Measurements from ENCODE around the gene TRIM26.

TRIM26 gene

GRCh38 chr6:30155520-30156261 lies 57.5 kb downstream of the TRIM26 start:
- no peak overlapping the region for H4K8ac ChIP-seq (ENCODE audit: low read depth, low read length)
- no peaks in the 10 kb centered on the region for H3K79me2 ChIP-seq (ENCODE audit: control insufficient read depth, insufficient read depth, low read length, poor library complexity)
- no peak overlapping the region for H3K9ac ChIP-seq (ENCODE audit: low read length)
- H2BK120ac ChIP-seq (ENCODE audit: insufficient read depth, low read length, poor library complexity): no peak overlapping the region
- no peak overlapping the region for H3K14ac ChIP-seq (ENCODE audit: low read length)
- H3K9me3 ChIP-seq (ENCODE audit: insufficient read depth, low read depth, low read length): peaks cover 1% of the 10 kb centered on the region
- no peaks in the 10 kb centered on the region for H3K27me3 ChIP-seq (ENCODE audit: insufficient read depth, low read length)
- H2AFZ ChIP-seq (ENCODE audit: insufficient read depth, low read length, poor library complexity): no peak overlapping the region
- H3K4me3 ChIP-seq (ENCODE audit: low read depth, low read length): no peak overlapping the region
- H4K12ac ChIP-seq (ENCODE audit: low read depth, low read length): no peak overlapping the region
- H3K36me3 ChIP-seq (ENCODE audit: control insufficient read depth in 1 of 2, insufficient read depth in 2 of 2, low read length in 2 of 2): no peaks in the 10 kb centered on the region
- H3K4me2 ChIP-seq (ENCODE audit: low read length): no peak overlapping the region
- no CpG with 5 or more reads among the region's 2 CpGs for WGBS (ENCODE audit: extremely low coverage, insufficient coverage, insufficient read length)
- no peak overlapping the region for H2AK5ac ChIP-seq (ENCODE audit: low read length)
- H4K91ac ChIP-seq (ENCODE audit: low read depth, low read length): no peak overlapping the region
- H3K4ac ChIP-seq (ENCODE audit: low read depth, low read length): no peak overlapping the region
- no peaks in the 10 kb centered on the region for H3K79me1 ChIP-seq (ENCODE audit: low read length)
- no peak overlapping the region for H2BK12ac ChIP-seq (ENCODE audit: low read length)
- H3K4me1 ChIP-seq (ENCODE audit: control insufficient read depth in 1 of 2, insufficient read depth in 2 of 2, low read length in 2 of 2): no peaks in the 10 kb centered on the region
- no peak overlapping the region for H3K23ac ChIP-seq (ENCODE audit: low read length)
- H3K18ac ChIP-seq (ENCODE audit: low read length): no peak overlapping the region
- no peak for DNase-seq
- no peak overlapping the region for H2BK5ac ChIP-seq (ENCODE audit: low read depth, low read length, poor library complexity)
- no peak overlapping the region for H3K27ac ChIP-seq (ENCODE audit: low read depth, low read length)

GRCh38 chr6:30154709-30155519 lies 58.3 kb downstream of the TRIM26 start:
- WGBS (ENCODE audit: extremely low coverage, insufficient coverage, insufficient read length): no CpG with 5 or more reads among the region's 12 CpGs
- Histone ChIP-seq H2BK120ac (ENCODE audit: insufficient read depth, low read length, poor library complexity) (no peak overlapping the region), H3K14ac (ENCODE audit: low read length) (no peak overlapping the region), H3K27ac (ENCODE audit: low read depth, low read length) (no peak overlapping the region), H2AK5ac (ENCODE audit: low read length) (no peak overlapping the region), H2BK12ac (ENCODE audit: low read length) (no peak overlapping the region), H2AFZ (ENCODE audit: insufficient read depth, low read length, poor library complexity) (no peak overlapping the region), H3K4me3 (ENCODE audit: low read depth, low read length) (no peak overlapping the region), H3K4me2 (ENCODE audit: low read length) (no peak overlapping the region), H3K9me3 (ENCODE audit: insufficient read depth, low read depth, low read length) (no peaks in the 10 kb centered on the region), H3K4me1 (ENCODE audit: control insufficient read depth in 1 of 2, insufficient read depth in 2 of 2, low read length in 2 of 2) (no peaks in the 10 kb centered on the region), H3K27me3 (ENCODE audit: insufficient read depth, low read length) (no peaks in the 10 kb centered on the region), H3K79me2 (ENCODE audit: control insufficient read depth, insufficient read depth, low read length, poor library complexity) (no peaks in the 10 kb centered on the region), H2BK5ac (ENCODE audit: low read depth, low read length, poor library complexity) (no peak overlapping the region), H3K79me1 (ENCODE audit: low read length) (no peaks in the 10 kb centered on the region), H3K18ac (ENCODE audit: low read length) (no peak overlapping the region), H4K12ac (ENCODE audit: low read depth, low read length) (no peak overlapping the region), H4K91ac (ENCODE audit: low read depth, low read length) (no peak overlapping the region), H3K4ac (ENCODE audit: low read depth, low read length) (no peak overlapping the region), H4K8ac (ENCODE audit: low read depth, low read length) (no peak overlapping the region), H3K36me3 (ENCODE audit: control insufficient read depth in 1 of 2, insufficient read depth in 2 of 2, low read length in 2 of 2) (no peaks in the 10 kb centered on the region), H3K23ac (ENCODE audit: low read length) (no peak overlapping the region), H3K9ac (ENCODE audit: low read length) (no peak overlapping the region)
- no peak for DNase-seq

GRCh38 chr6:30154061-30154460 lies 59.1 kb downstream of the TRIM26 start:
- H4K8ac ChIP-seq (ENCODE audit: low read depth, low read length): no peak overlapping the region
- H3K4ac ChIP-seq (ENCODE audit: low read depth, low read length): no peak overlapping the region
- H2AFZ ChIP-seq (ENCODE audit: insufficient read depth, low read length, poor library complexity): no peak overlapping the region
- no peaks in the 10 kb centered on the region for H3K36me3 ChIP-seq (ENCODE audit: control insufficient read depth in 1 of 2, insufficient read depth in 2 of 2, low read length in 2 of 2)
- no peak for DNase-seq
- no peaks in the 10 kb centered on the region for H3K79me1 ChIP-seq (ENCODE audit: low read length)
- no peak overlapping the region for H3K9ac ChIP-seq (ENCODE audit: low read length)
- no peak overlapping the region for H2AK5ac ChIP-seq (ENCODE audit: low read length)
- H3K4me2 ChIP-seq (ENCODE audit: low read length): no peak overlapping the region
- H4K12ac ChIP-seq (ENCODE audit: low read depth, low read length): no peak overlapping the region
- H2BK120ac ChIP-seq (ENCODE audit: insufficient read depth, low read length, poor library complexity): no peak overlapping the region
- no peaks in the 10 kb centered on the region for H3K27me3 ChIP-seq (ENCODE audit: insufficient read depth, low read length)
- H3K4me3 ChIP-seq (ENCODE audit: low read depth, low read length): no peak overlapping the region
- H3K14ac ChIP-seq (ENCODE audit: low read length): no peak overlapping the region
- H3K27ac ChIP-seq (ENCODE audit: low read depth, low read length): no peak overlapping the region
- H3K4me1 ChIP-seq (ENCODE audit: control insufficient read depth in 1 of 2, insufficient read depth in 2 of 2, low read length in 2 of 2): no peaks in the 10 kb centered on the region
- no peaks in the 10 kb centered on the region for H3K9me3 ChIP-seq (ENCODE audit: insufficient read depth, low read depth, low read length)
- H3K79me2 ChIP-seq (ENCODE audit: control insufficient read depth, insufficient read depth, low read length, poor library complexity): no peaks in the 10 kb centered on the region
- no peak overlapping the region for H3K18ac ChIP-seq (ENCODE audit: low read length)
- no peak overlapping the region for H3K23ac ChIP-seq (ENCODE audit: low read length)
- WGBS (ENCODE audit: extremely low coverage, insufficient coverage, insufficient read length): no CpG with 5 or more reads among the region's 17 CpGs
- no peak overlapping the region for H2BK12ac ChIP-seq (ENCODE audit: low read length)
- no peak overlapping the region for H4K91ac ChIP-seq (ENCODE audit: low read depth, low read length)
- H2BK5ac ChIP-seq (ENCODE audit: low read depth, low read length, poor library complexity): no peak overlapping the region

- WGBS (ENCODE audit: extremely low coverage, insufficient coverage, insufficient read length): no CpG with 5 or more reads among the region's 3 CpGs
- Histone ChIP-seq H4K12ac (ENCODE audit: low read depth, low read length) (no peak overlapping the region), H2BK5ac (ENCODE audit: low read depth, low read length, poor library complexity) (no peak overlapping the region), H3K14ac (ENCODE audit: low read length) (no peak overlapping the region), H3K9me3 (ENCODE audit: insufficient read depth, low read depth, low read length) (no peaks in the 10 kb centered on the region), H3K4me1 (ENCODE audit: control insufficient read depth in 1 of 2, insufficient read depth in 2 of 2, low read length in 2 of 2) (no peaks in the 10 kb centered on the region), H3K4ac (ENCODE audit: low read depth, low read length) (no peak overlapping the region), H3K27ac (ENCODE audit: low read depth, low read length) (no peak overlapping the region), H2AFZ (ENCODE audit: insufficient read depth, low read length, poor library complexity) (no peak overlapping the region), H3K27me3 (ENCODE audit: insufficient read depth, low read length) (no peaks in the 10 kb centered on the region), H4K8ac (ENCODE audit: low read depth, low read length) (no peak overlapping the region), H2BK12ac (ENCODE audit: low read length) (no peak overlapping the region), H4K91ac (ENCODE audit: low read depth, low read length) (no peak overlapping the region), H2AK5ac (ENCODE audit: low read length) (no peak overlapping the region), H3K23ac (ENCODE audit: low read length) (no peak overlapping the region), H3K79me2 (ENCODE audit: control insufficient read depth, insufficient read depth, low read length, poor library complexity) (no peaks in the 10 kb centered on the region), H3K9ac (ENCODE audit: low read length) (no peak overlapping the region), H3K79me1 (ENCODE audit: low read length) (no peaks in the 10 kb centered on the region), H3K36me3 (ENCODE audit: control insufficient read depth in 1 of 2, insufficient read depth in 2 of 2, low read length in 2 of 2) (no peaks in the 10 kb centered on the region), H3K4me2 (ENCODE audit: low read length) (no peak overlapping the region), H3K4me3 (ENCODE audit: low read depth, low read length) (peak overlapping the region; percentile 3), H2BK120ac (ENCODE audit: insufficient read depth, low read length, poor library complexity) (no peak overlapping the region), H3K18ac (ENCODE audit: low read length) (no peak overlapping the region)
- DNase-seq: no peak
Measured at GRCh38 chr6:30152910-30153610, 60.1 kb downstream of the TRIM26 start.
